ENCODE results near the gene VWA1. TPM values are rescaled to one million over a fixed set of nuclear protein-coding genes. Genes with fewer than 3 reads are reported as not detected.
A peak's percentile ranks its signal among the peaks of the same experiment; 100 is the strongest.
"Not testable (repeated sequence)": the region's sequence is repeated elsewhere in the genome, so short reads cannot be mapped to it uniquely, and the experiment has no call there.

VWA1 gene
- total RNA-seq, 5 donors from 2014 or later (not counting 1 experiment from before 2014, with no cell fraction given) = 0.15 to 0.54 (median 0.26) TPM; not detected in 2

GRCh38 chr1:1476011-1476410, 40.5 kb downstream of the VWA1 start:
- Mint-ChIP-seq H3K4me1 (peaks cover 17 to 25% (median 18%) of the 10 kb centered on the region in 3 donors), H3K36me3 (peaks cover 13% of the 10 kb centered on the region)
- H3K27me3 ChIP-seq (replicated peaks in 1 of 2; ENCODE audit: control insufficient read depth in 2 of 2, extremely low read depth in 1 of 2, insufficient read depth in 2 of 2, low read length in 1 of 2); H3K27me3 Mint-ChIP-seq; CTCF ChIA-PET; POLR2A ChIA-PET; H3K4me3 ChIP-seq (ENCODE audit: control insufficient read depth in 1 of 2, extremely low read depth in 1 of 2, low read length in 1 of 2); H3K9me3 Mint-ChIP-seq; H3K4me3 Mint-ChIP-seq; H3K9me3 ChIP-seq; H3K27ac Mint-ChIP-seq; DNase-seq; ATAC-seq (replicated peaks in 1 of 4): not testable (repeated sequence)
- peak overlapping the region; percentile 55 for H3K27ac ChIP-seq (ENCODE audit: low read length)
- peaks cover 2 to 22% of the 10 kb centered on the region in 2 experiments for H3K4me1 ChIP-seq (ENCODE audit: control insufficient read depth in 1 of 2, extremely low read depth in 1 of 2, insufficient read depth in 2 of 2, low read length in 2 of 2)
- peaks cover 17 to 23% of the 10 kb centered on the region in 2 donors for H3K36me3 ChIP-seq (ENCODE audit: control insufficient read depth in 2 of 2, extremely low read depth in 1 of 2, insufficient read depth in 1 of 2, low read length in 1 of 2)
- WGBS (ENCODE audit: insufficient coverage) = no CpG with 5 or more reads among the region's 17 CpGs

GRCh38 chr1:1477206-1477605, 41.7 kb downstream of the VWA1 start:
- 96% methylated on average over 14 of the region's 22 CpGs for WGBS (ENCODE audit: insufficient coverage)
- H3K9me3 Mint-ChIP-seq = no peaks in the 10 kb centered on the region
- Histone ChIP-seq H3K27me3 (replicated peaks in 1 of 2; ENCODE audit: control insufficient read depth in 2 of 2, extremely low read depth in 1 of 2, insufficient read depth in 2 of 2, low read length in 1 of 2) (no peaks in the 10 kb centered on the region), H3K27ac (ENCODE audit: low read length) (peak overlapping the region; percentile 55), H3K9me3 (no peaks in the 10 kb centered on the region), H3K36me3 (ENCODE audit: control insufficient read depth in 2 of 2, extremely low read depth in 1 of 2, insufficient read depth in 1 of 2, low read length in 1 of 2) (peaks cover 17 to 27% of the 10 kb centered on the region in 2 donors), H3K4me1 (ENCODE audit: control insufficient read depth in 1 of 2, extremely low read depth in 1 of 2, insufficient read depth in 2 of 2, low read length in 2 of 2) (peaks cover 0 to 21% of the 10 kb centered on the region in 2 experiments), H3K4me3 (ENCODE audit: control insufficient read depth in 1 of 2, extremely low read depth in 1 of 2, low read length in 1 of 2) (no peak overlapping the region)
- H3K27me3 Mint-ChIP-seq = no peaks in the 10 kb centered on the region
- ChIA-PET POLR2A (no interaction called here), CTCF (no interaction called here)
- H3K4me3 Mint-ChIP-seq = no peak overlapping the region
- H3K36me3 Mint-ChIP-seq = peaks cover 13% of the 10 kb centered on the region
- DNase-seq = no peak
- no peak for ATAC-seq (replicated peaks in 1 of 4)
- H3K4me1 Mint-ChIP-seq = peaks cover 14 to 23% (median 16%) of the 10 kb centered on the region in 3 donors
- no peak overlapping the region for H3K27ac Mint-ChIP-seq

GRCh38 chr1:1479547-1480487, 44.3 kb downstream of the VWA1 start:
- peaks cover 27 to 43% of the 10 kb centered on the region in 2 donors for H3K36me3 ChIP-seq (ENCODE audit: control insufficient read depth in 2 of 2, extremely low read depth in 1 of 2, insufficient read depth in 1 of 2, low read length in 1 of 2)
- Mint-ChIP-seq H3K4me3 (peak overlapping the region in 1 of 3 donors; percentile 37), H3K4me1 (peaks cover 0 to 5% (median 3%) of the 10 kb centered on the region in 3 donors), H3K27ac (no peak overlapping the region), H3K9me3 (no peaks in the 10 kb centered on the region), H3K36me3 (peaks cover 13% of the 10 kb centered on the region), H3K27me3 (no peaks in the 10 kb centered on the region)
- no peaks in the 10 kb centered on the region for H3K27me3 ChIP-seq (replicated peaks in 1 of 2; ENCODE audit: control insufficient read depth in 2 of 2, extremely low read depth in 1 of 2, insufficient read depth in 2 of 2, low read length in 1 of 2)
- H3K9me3 ChIP-seq = no peaks in the 10 kb centered on the region
- H3K4me3 ChIP-seq (ENCODE audit: control insufficient read depth in 1 of 2, extremely low read depth in 1 of 2, low read length in 1 of 2) = no peak overlapping the region
- no peak for DNase-seq
- H3K27ac ChIP-seq (ENCODE audit: low read length) = no peak overlapping the region
- WGBS (ENCODE audit: insufficient coverage) = 93% methylated on average over 26 of the region's 42 CpGs
- peaks cover 0 to 5% of the 10 kb centered on the region in 2 experiments for H3K4me1 ChIP-seq (ENCODE audit: control insufficient read depth in 1 of 2, extremely low read depth in 1 of 2, insufficient read depth in 2 of 2, low read length in 2 of 2)
- POLR2A ChIA-PET = no interaction called here
- CTCF ChIA-PET = no interaction called here
- peak in 1 of 4 experiments; percentile 23 for ATAC-seq (replicated peaks in 1 of 4)

- CTCF ChIA-PET; H3K27ac Mint-ChIP-seq; H3K27ac ChIP-seq (ENCODE audit: low read length); POLR2A ChIA-PET; ATAC-seq (replicated peaks in 1 of 4); H3K4me1 Mint-ChIP-seq; DNase-seq; H3K9me3 ChIP-seq; H3K4me1 ChIP-seq (ENCODE audit: control insufficient read depth in 1 of 2, extremely low read depth in 1 of 2, insufficient read depth in 2 of 2, low read length in 2 of 2); H3K27me3 Mint-ChIP-seq; H3K4me3 ChIP-seq (ENCODE audit: control insufficient read depth in 1 of 2, extremely low read depth in 1 of 2, low read length in 1 of 2); H3K27me3 ChIP-seq (replicated peaks in 1 of 2; ENCODE audit: control insufficient read depth in 2 of 2, extremely low read depth in 1 of 2, insufficient read depth in 2 of 2, low read length in 1 of 2); H3K4me3 Mint-ChIP-seq; H3K9me3 Mint-ChIP-seq: not testable (repeated sequence)
- H3K36me3 Mint-ChIP-seq = peaks cover 13% of the 10 kb centered on the region
- peaks cover 27 to 43% of the 10 kb centered on the region in 2 donors for H3K36me3 ChIP-seq (ENCODE audit: control insufficient read depth in 2 of 2, extremely low read depth in 1 of 2, insufficient read depth in 1 of 2, low read length in 1 of 2)
- WGBS (ENCODE audit: insufficient coverage) = 96% methylated on average over 13 of the region's 16 CpGs
These were observed 45.0 kb downstream of the VWA1 start for GRCh38 chr1:1480488-1480867.

- DNase-seq; H3K9me3 ChIP-seq; H3K27ac ChIP-seq (ENCODE audit: low read length); H3K27me3 Mint-ChIP-seq; H3K27me3 ChIP-seq (replicated peaks in 1 of 2; ENCODE audit: control insufficient read depth in 2 of 2, extremely low read depth in 1 of 2, insufficient read depth in 2 of 2, low read length in 1 of 2); H3K4me1 Mint-ChIP-seq; H3K4me3 Mint-ChIP-seq; H3K4me1 ChIP-seq (ENCODE audit: control insufficient read depth in 1 of 2, extremely low read depth in 1 of 2, insufficient read depth in 2 of 2, low read length in 2 of 2); H3K27ac Mint-ChIP-seq; CTCF ChIA-PET; H3K4me3 ChIP-seq (ENCODE audit: control insufficient read depth in 1 of 2, extremely low read depth in 1 of 2, low read length in 1 of 2); H3K9me3 Mint-ChIP-seq; POLR2A ChIA-PET: not testable (repeated sequence)
- peaks cover 27 to 42% of the 10 kb centered on the region in 2 donors for H3K36me3 ChIP-seq (ENCODE audit: control insufficient read depth in 2 of 2, extremely low read depth in 1 of 2, insufficient read depth in 1 of 2, low read length in 1 of 2)
- WGBS (ENCODE audit: insufficient coverage) = 100% methylated on average over 8 of the region's 30 CpGs
- peaks cover 13% of the 10 kb centered on the region for H3K36me3 Mint-ChIP-seq
- peak in 1 of 4 experiments; percentile 11 for ATAC-seq (replicated peaks in 1 of 4)
These were observed 46.3 kb downstream of the VWA1 start for GRCh38 chr1:1481811-1482210.

GRCh38 chr1:1482856-1483255, 47.4 kb downstream of the VWA1 start:
- ChIA-PET CTCF (no interaction called here), POLR2A (no interaction called here)
- no peaks in the 10 kb centered on the region for H3K9me3 ChIP-seq
- H3K36me3 Mint-ChIP-seq = peaks cover 13% of the 10 kb centered on the region
- no peaks in the 10 kb centered on the region for H3K27me3 Mint-ChIP-seq
- no peak overlapping the region for H3K4me3 ChIP-seq (ENCODE audit: control insufficient read depth in 1 of 2, extremely low read depth in 1 of 2, low read length in 1 of 2)
- no peak overlapping the region for H3K27ac Mint-ChIP-seq
- peaks cover 25 to 36% of the 10 kb centered on the region in 2 donors for H3K36me3 ChIP-seq (ENCODE audit: control insufficient read depth in 2 of 2, extremely low read depth in 1 of 2, insufficient read depth in 1 of 2, low read length in 1 of 2)
- DNase-seq (no peak), ATAC-seq (replicated peaks in 1 of 4) (no peak)
- H3K4me3 Mint-ChIP-seq = no peak overlapping the region
- peaks cover 0 to 3% (median 0%) of the 10 kb centered on the region in 3 donors for H3K4me1 Mint-ChIP-seq
- H3K27me3 ChIP-seq (replicated peaks in 1 of 2; ENCODE audit: control insufficient read depth in 2 of 2, extremely low read depth in 1 of 2, insufficient read depth in 2 of 2, low read length in 1 of 2) = no peaks in the 10 kb centered on the region
- H3K4me1 ChIP-seq (ENCODE audit: control insufficient read depth in 1 of 2, extremely low read depth in 1 of 2, insufficient read depth in 2 of 2, low read length in 2 of 2) = no peaks in the 10 kb centered on the region
- 100% methylated on average over 3 of the region's 14 CpGs for WGBS (ENCODE audit: insufficient coverage)
- no peaks in the 10 kb centered on the region for H3K9me3 Mint-ChIP-seq
- no peak overlapping the region for H3K27ac ChIP-seq (ENCODE audit: low read length)
